ENCODE measurements around the gene KCTD18. TPM values are rescaled to one million over a fixed set of nuclear protein-coding genes. Genes with fewer than 3 reads are reported as not detected.

Gene KCTD18
- total RNA-seq (10 to 100 TPM; 15.2 to 83.2 (median 20.3) TPM), polyA plus RNA-seq (10 to 100 TPM in 1 of 3 donors, 1 to 10 TPM in 2; 5.9 to 16.0 (median 7.8) TPM)
- long read RNA-seq, donor 1, partial matches to known transcripts = 0 of 2 reads
- long read RNA-seq, donor 1, other reads (novel, unspliced or antisense) = 0 of 2 reads
- long read RNA-seq, donor 2, partial matches to known transcripts = 0 of 1 reads
- long read RNA-seq, donor 2, other reads (novel, unspliced or antisense) = 0 of 1 reads
- long read RNA-seq, donor 3, partial matches to known transcripts = 0 of 3 reads
- long read RNA-seq, donor 3, other reads (novel, unspliced or antisense) = 0 of 3 reads
- long read RNA-seq, donor 4, partial matches to known transcripts = 1 of 6 reads
- long read RNA-seq, donor 4, other reads (novel, unspliced or antisense) = 3 of 6 reads
- long read RNA-seq, donor 5, transcript KCTD18-202 (7 exons, 2,556 nt) = major isoform, 14 of 29 reads
- long read RNA-seq, donor 5, transcript KCTD18-201 (7 exons, 2,940 nt) = minor isoform, 10 of 29 reads
- long read RNA-seq, donor 5, partial matches to known transcripts = 3 of 29 reads
- long read RNA-seq, donor 5, other reads (novel, unspliced or antisense) = 2 of 29 reads
- long read RNA-seq, donor 6, partial matches to known transcripts = 1 of 5 reads
- long read RNA-seq, donor 6, other reads (novel, unspliced or antisense) = 0 of 5 reads
- long read RNA-seq, donor 7, partial matches to known transcripts = 0 of 2 reads
- long read RNA-seq, donor 7, other reads (novel, unspliced or antisense) = 0 of 2 reads
- long read RNA-seq, donor 8, partial matches to known transcripts = 0 of 2 reads
- long read RNA-seq, donor 8, other reads (novel, unspliced or antisense) = 0 of 2 reads
- long read RNA-seq, donor 9, partial matches to known transcripts = 0 of 2 reads
- long read RNA-seq, donor 9, other reads (novel, unspliced or antisense) = 0 of 2 reads
- long read RNA-seq, donor 10 = 0 reads

DNA sequence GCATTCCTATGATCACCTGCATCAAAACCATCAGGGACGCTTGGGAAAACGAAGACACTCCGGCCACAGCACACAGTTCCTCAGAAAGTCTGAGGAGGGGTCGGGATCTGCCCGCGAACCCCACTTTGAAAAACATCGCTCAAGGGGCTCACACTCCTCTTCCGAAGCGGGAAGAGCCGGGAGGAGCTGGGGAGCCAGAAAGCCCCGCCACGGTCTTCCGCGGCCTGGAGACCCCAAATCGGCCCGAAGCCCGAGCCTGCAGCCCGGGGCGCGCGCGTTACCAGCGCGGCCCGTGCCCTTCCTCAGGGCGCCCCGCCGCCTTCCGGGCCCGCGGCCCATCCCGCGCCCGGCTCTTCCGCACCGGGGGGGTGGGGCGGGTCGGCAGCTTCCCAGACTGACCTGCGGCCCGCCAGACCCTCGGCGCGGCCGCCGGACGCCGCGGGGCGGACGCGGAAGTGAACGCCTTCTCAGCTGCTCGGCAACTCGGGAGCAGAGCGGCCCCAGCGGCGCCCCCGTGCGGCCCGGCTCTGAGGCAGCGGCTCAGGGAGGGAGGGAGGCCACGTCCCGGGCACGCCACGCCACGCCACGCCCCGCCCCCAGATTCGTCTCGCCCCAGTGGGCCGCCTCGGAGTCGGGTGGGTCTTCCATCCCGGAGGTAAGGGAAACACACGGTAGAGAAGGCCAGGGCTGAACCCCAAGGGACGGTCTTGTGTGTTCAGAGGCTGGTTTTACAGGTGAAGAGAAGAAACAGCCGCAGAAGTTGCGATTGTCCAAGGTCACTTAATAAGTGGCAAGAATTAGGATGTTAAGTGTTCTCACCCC, at the start of gene KCTD18:
Gene KCTD18 (minus strand): TSS at position 457 of the 822 bp plus-strand sequence. CDS start 3,052 bp downstream, outside the sequence.
- H3K4me3 ChIP-seq = peak within 1 kb of the TSS; percentile 22 to 79 (median 60)
- peaks cover 6 to 15% of the 10 kb centered on the region in 2 donors for H3K4me1 ChIP-seq (replicated peaks in 1 of 2)
- WGBS, 4 donors = 0 to 1% (median 0%) methylated on average over 5 to 78 of the region's 78 CpGs
- intact Hi-C loops (cut with DNase I) = no loop called here
- no peaks in the 10 kb centered on the region for H3K27me3 ChIP-seq
- H3K9me3 ChIP-seq (replicated peaks in 1 of 3) = no peaks in the 10 kb centered on the region
- peak within 1 kb of the TSS in 4 of 5 donors; percentile 29 to 79 (median 71) for H3K27ac ChIP-seq
- peak; percentile 41 to 85 (median 66) for TF ChIP-seq CTCF (IDR thresholded peaks at IDR 0.05)
- peak; percentile 79 to 86 for TF ChIP-seq POLR2A (IDR thresholded peaks at IDR 0.05)
- H3K36me3 ChIP-seq (replicated peaks in 1 of 2) = no peaks in the 10 kb centered on the region
- DNase-seq = peak; percentile 89 to 93 (median 92)

GRCh38 chr2:200540793-200541192, 30.9 kb upstream of the KCTD18 start:
- DNase-seq = no peak
- TF ChIP-seq CTCF (IDR thresholded peaks at IDR 0.05) (no peak), POLR2A (IDR thresholded peaks at IDR 0.05) (no peak)
- H3K36me3 ChIP-seq (replicated peaks in 1 of 2) = no peaks in the 10 kb centered on the region
- no peak overlapping the region for H3K4me3 ChIP-seq
- H3K4me1 ChIP-seq (replicated peaks in 1 of 2) = no peaks in the 10 kb centered on the region
- intact Hi-C loops (cut with DNase I) = no loop called here
- H3K9me3 ChIP-seq (replicated peaks in 1 of 3) = peaks cover 0 to 4% (median 0%) of the 10 kb centered on the region in 3 donors
- no peak overlapping the region for H3K27ac ChIP-seq
- no peaks in the 10 kb centered on the region for H3K27me3 ChIP-seq

DNA sequence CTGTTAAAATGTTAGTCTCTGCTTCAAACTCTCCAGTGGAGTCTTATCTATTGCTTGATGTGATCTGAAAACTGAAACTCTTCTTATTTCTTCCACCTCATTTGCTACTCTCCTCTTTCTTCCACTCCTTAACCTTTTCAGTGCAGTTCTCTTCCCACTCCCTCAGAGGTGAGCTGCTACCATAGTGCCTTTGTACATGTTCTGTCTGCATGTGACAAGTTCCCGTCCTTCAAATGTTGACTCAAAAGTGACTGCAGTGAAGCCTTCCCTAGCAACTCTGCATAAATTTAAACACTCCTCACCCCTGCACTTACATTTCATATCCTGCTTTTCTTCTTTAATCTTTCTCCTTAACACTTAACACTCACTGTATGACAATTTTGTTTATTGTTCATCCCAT, 28.3 kb upstream of the KCTD18 start:
- Histone ChIP-seq H3K27ac (no peak overlapping the region), H3K27me3 (no peaks in the 10 kb centered on the region), H3K36me3 (replicated peaks in 1 of 2) (no peaks in the 10 kb centered on the region), H3K4me3 (no peak overlapping the region), H3K9me3 (replicated peaks in 1 of 3) (peaks cover 0 to 4% (median 0%) of the 10 kb centered on the region in 3 donors), H3K4me1 (replicated peaks in 1 of 2) (no peaks in the 10 kb centered on the region)
- no peak for TF ChIP-seq CTCF (IDR thresholded peaks at IDR 0.05)
- WGBS, 4 donors = 98 to 100% (median 100%) methylated on average over 1 of the region's 1 CpG
- intact Hi-C loops (cut with DNase I) = no loop called here
- DNase-seq = no peak

Data from adrenal gland (tissue), 19 donors.